HCT116 (cell line): ENCODE data around the gene MAP3K21.

ENCODE experiments used
- CBX3 ChIP-seq: IDR thresholded peaks from 2 replicates; pipeline ENCODE4 v1.6.1; 2012; ENCODE audit warnings: low read depth
- EZH2 ChIP-seq: fragments of 200-600 bp; sonication (generic); IDR thresholded peaks from 2 replicates; pipeline ENCODE4 v1.6.1; 2017; ENCODE audit warnings: antibody characterized with exemption, mixed run types
- EZH2phosphoT487 ChIP-seq: fragments of 200-600 bp; IDR thresholded peaks from 2 replicates; pipeline ENCODE4 v1.6.1; 2018; ENCODE audit warnings: antibody characterized with exemption, borderline replicate concordance
- POLR2A ChIP-seq: IDR thresholded peaks from 2 replicates; pipeline ENCODE4 v1.7.0; 2011; ENCODE audit warnings: borderline replicate concordance; ENCODE audit not compliant: insufficient read depth, insufficient read length; ENCODE audit errors: extremely low read depth
- POLR2AphosphoS5 ChIP-seq: IDR thresholded peaks from 2 replicates; pipeline ENCODE4 v1.6.1; 2011; ENCODE audit warnings: mild to moderate bottlenecking, low read depth, low read length, moderate library complexity
- RAD21 ChIP-seq: IDR thresholded peaks from 2 replicates; pipeline ENCODE4 v1.6.1; 2012; ENCODE audit warnings: low read depth, mild to moderate bottlenecking
- YY1 ChIP-seq: IDR thresholded peaks from 2 replicates; pipeline ENCODE4 v1.6.1; 2011; ENCODE audit warnings: low read length, low read depth, moderate library complexity, mild to moderate bottlenecking; ENCODE audit not compliant: insufficient replicate concordance; ENCODE audit errors: extremely low read depth
- ZFX ChIP-seq: fragments of 450-650 bp; IDR thresholded peaks from 2 replicates; pipeline ENCODE4 v1.6.1; 2017
- TF ChIP-seq, protein P1 (sequence below), 3 experiments: fragments of 200-600 bp in 1 of 3; sonication (generic) in 1 of 3; IDR thresholded peaks in 2 of 3; conservative IDR thresholded peaks in 1 of 3; 2 replicates each; pipeline ENCODE4 v1.5.1; 2012 to 2017; ENCODE audit warnings: low read depth in 2 of 3, low read length in 2 of 3, antibody characterized with exemption in 1 of 3, borderline replicate concordance in 1 of 3, control low read depth in 1 of 3, mild to moderate bottlenecking in 1 of 3, mixed read lengths in 1 of 3, mixed run types in 1 of 3, moderate library complexity in 1 of 3; ENCODE audit not compliant: insufficient read depth in 1 of 3
- TF ChIP-seq, protein P2 (sequence below): IDR thresholded peaks from 2 replicates; pipeline ENCODE4 v1.6.1; 2012
- TF ChIP-seq, protein P3 (sequence below): IDR thresholded peaks from 2 replicates; pipeline ENCODE4 v1.6.1; 2012; ENCODE audit warnings: low read depth
- TF ChIP-seq, protein P4 (sequence below): IDR thresholded peaks from 2 replicates; pipeline ENCODE4 v1.6.1; 2011; ENCODE audit warnings: mild to moderate bottlenecking, low read length, moderate library complexity; ENCODE audit not compliant: insufficient replicate concordance; ENCODE audit errors: extremely low read depth

DNA sequence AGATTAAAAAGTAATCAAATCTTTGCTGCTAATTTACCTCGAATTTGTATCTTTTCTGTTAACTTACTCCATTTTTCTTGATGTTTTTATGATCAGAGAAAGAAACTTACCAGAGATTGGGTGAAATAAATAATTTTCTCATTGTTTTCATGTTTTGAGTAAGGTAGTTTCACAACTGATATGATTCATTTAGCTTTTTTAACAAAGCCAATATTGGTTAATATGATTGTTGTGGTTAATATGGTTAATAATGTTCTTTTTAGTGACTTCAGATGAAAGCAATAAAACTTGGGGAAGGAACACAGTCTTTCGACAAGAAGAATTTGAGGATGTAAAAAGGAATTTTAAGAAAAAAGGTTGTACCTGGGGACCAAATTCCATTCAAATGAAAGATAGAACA lies 48.1 kb downstream of the MAP3K21 start:
- TF ChIP-seq, protein P1, sequence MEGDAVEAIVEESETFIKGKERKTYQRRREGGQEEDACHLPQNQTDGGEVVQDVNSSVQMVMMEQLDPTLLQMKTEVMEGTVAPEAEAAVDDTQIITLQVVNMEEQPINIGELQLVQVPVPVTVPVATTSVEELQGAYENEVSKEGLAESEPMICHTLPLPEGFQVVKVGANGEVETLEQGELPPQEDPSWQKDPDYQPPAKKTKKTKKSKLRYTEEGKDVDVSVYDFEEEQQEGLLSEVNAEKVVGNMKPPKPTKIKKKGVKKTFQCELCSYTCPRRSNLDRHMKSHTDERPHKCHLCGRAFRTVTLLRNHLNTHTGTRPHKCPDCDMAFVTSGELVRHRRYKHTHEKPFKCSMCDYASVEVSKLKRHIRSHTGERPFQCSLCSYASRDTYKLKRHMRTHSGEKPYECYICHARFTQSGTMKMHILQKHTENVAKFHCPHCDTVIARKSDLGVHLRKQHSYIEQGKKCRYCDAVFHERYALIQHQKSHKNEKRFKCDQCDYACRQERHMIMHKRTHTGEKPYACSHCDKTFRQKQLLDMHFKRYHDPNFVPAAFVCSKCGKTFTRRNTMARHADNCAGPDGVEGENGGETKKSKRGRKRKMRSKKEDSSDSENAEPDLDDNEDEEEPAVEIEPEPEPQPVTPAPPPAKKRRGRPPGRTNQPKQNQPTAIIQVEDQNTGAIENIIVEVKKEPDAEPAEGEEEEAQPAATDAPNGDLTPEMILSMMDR (IDR thresholded peaks at IDR 0.05 in 2 of 3, conservative IDR thresholded peaks at IDR 0.05 in 1 of 3; ENCODE audit: borderline replicate concordance in 1 of 3, insufficient read depth in 1 of 3, low read depth in 2 of 3, low read length in 2 of 3): no peak
- TF ChIP-seq POLR2A (no peak), CBX3 (no peak), EZH2 (no peak), RAD21 (no peak), ZFX (no peak), POLR2AphosphoS5 (no peak), YY1 (no peak), EZH2phosphoT487 (no peak)
- TF ChIP-seq, protein P2, sequence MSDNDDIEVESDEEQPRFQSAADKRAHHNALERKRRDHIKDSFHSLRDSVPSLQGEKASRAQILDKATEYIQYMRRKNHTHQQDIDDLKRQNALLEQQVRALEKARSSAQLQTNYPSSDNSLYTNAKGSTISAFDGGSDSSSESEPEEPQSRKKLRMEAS: no peak
- TF ChIP-seq, protein P3, sequence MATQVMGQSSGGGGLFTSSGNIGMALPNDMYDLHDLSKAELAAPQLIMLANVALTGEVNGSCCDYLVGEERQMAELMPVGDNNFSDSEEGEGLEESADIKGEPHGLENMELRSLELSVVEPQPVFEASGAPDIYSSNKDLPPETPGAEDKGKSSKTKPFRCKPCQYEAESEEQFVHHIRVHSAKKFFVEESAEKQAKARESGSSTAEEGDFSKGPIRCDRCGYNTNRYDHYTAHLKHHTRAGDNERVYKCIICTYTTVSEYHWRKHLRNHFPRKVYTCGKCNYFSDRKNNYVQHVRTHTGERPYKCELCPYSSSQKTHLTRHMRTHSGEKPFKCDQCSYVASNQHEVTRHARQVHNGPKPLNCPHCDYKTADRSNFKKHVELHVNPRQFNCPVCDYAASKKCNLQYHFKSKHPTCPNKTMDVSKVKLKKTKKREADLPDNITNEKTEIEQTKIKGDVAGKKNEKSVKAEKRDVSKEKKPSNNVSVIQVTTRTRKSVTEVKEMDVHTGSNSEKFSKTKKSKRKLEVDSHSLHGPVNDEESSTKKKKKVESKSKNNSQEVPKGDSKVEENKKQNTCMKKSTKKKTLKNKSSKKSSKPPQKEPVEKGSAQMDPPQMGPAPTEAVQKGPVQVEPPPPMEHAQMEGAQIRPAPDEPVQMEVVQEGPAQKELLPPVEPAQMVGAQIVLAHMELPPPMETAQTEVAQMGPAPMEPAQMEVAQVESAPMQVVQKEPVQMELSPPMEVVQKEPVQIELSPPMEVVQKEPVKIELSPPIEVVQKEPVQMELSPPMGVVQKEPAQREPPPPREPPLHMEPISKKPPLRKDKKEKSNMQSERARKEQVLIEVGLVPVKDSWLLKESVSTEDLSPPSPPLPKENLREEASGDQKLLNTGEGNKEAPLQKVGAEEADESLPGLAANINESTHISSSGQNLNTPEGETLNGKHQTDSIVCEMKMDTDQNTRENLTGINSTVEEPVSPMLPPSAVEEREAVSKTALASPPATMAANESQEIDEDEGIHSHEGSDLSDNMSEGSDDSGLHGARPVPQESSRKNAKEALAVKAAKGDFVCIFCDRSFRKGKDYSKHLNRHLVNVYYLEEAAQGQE: no peak
- TF ChIP-seq, protein P4, sequence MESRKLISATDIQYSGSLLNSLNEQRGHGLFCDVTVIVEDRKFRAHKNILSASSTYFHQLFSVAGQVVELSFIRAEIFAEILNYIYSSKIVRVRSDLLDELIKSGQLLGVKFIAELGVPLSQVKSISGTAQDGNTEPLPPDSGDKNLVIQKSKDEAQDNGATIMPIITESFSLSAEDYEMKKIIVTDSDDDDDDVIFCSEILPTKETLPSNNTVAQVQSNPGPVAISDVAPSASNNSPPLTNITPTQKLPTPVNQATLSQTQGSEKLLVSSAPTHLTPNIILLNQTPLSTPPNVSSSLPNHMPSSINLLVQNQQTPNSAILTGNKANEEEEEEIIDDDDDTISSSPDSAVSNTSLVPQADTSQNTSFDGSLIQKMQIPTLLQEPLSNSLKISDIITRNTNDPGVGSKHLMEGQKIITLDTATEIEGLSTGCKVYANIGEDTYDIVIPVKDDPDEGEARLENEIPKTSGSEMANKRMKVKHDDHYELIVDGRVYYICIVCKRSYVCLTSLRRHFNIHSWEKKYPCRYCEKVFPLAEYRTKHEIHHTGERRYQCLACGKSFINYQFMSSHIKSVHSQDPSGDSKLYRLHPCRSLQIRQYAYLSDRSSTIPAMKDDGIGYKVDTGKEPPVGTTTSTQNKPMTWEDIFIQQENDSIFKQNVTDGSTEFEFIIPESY: no peak
